ENCODE data around the gene SRM.

DNA sequence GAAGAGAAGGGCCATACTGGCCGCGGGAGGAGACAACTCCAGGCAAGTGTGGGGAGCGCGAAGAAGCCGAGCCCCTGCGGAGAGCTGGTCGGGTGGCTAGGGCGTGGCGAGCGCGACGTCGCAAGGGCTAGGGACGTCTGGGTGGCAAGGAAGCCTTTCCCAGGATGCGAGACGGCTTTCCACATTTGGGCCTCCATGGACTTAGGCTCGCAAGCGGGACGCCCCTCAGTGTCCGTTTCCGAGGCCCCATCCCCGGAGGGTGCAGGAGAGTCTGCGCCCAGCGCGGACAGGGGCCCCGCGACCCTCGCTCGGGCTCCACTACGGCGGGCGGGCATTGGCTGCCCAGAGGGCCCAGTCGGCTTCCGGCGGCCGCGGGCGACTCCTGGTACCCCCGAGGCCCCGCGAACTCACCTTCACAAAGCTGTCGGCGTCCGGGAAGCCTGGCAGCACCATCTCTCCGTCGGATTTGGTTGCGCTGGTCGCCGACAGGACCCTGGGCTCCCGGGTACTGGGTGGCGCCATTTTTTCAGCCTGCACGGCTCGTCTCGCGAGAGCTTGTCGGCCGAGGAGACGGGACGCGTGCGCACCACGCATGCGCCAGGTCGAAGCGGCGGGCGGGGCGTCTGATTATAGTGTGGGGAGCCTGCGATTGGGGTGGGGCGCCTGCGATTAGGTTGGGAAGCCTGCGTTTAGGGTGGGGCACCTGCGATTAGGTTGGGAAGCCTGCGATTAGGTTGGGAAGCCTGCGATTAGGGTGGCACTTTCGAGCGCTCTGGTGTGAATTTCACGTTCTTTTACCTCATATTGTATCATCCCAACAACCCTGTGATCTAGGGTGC, 39.7 kb upstream of the SRM start, which contains the start of gene EXOSC10:
- TF ChIP-seq, protein P1, sequence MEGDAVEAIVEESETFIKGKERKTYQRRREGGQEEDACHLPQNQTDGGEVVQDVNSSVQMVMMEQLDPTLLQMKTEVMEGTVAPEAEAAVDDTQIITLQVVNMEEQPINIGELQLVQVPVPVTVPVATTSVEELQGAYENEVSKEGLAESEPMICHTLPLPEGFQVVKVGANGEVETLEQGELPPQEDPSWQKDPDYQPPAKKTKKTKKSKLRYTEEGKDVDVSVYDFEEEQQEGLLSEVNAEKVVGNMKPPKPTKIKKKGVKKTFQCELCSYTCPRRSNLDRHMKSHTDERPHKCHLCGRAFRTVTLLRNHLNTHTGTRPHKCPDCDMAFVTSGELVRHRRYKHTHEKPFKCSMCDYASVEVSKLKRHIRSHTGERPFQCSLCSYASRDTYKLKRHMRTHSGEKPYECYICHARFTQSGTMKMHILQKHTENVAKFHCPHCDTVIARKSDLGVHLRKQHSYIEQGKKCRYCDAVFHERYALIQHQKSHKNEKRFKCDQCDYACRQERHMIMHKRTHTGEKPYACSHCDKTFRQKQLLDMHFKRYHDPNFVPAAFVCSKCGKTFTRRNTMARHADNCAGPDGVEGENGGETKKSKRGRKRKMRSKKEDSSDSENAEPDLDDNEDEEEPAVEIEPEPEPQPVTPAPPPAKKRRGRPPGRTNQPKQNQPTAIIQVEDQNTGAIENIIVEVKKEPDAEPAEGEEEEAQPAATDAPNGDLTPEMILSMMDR (IDR thresholded peaks at IDR 0.05), result no peak
- peak in 1 of 2 donors; percentile 68 for TF ChIP-seq POLR2A (IDR thresholded peaks at IDR 0.05)
